Body of pancreas (tissue), 4 donors: ENCODE measurements around the gene FLYWCH1.

ENCODE experiments used
- CTCF ChIP-seq, 7 experiments: fragments of 450-650 bp in 4 of 7; fragments of 200-600 bp in 3 of 7; sonication (generic) in 3 of 7; IDR thresholded peaks; one replicate each; pipeline ENCODE4 v1.5.1; 2016 to 2019; ENCODE audit warnings: antibody characterized with exemption in 7 of 7
- POLR2A ChIP-seq, 3 donors: fragments of 450-650 bp; IDR thresholded peaks; one replicate each; pipeline ENCODE4 v1.6.1; 2016; ENCODE audit warnings: antibody characterized with exemption in 3 of 3, mild to moderate bottlenecking in 2 of 3

GRCh38 chr16:2910441-2910969 is 1.2 kb upstream of the FLYWCH1 start:
- TF ChIP-seq CTCF (IDR thresholded peaks at IDR 0.05) (no peak), POLR2A (IDR thresholded peaks at IDR 0.05) (no peak)
